Lung (tissue), 12 donors: ENCODE data around the gene STARD13. TPM values are rescaled to one million over a fixed set of nuclear protein-coding genes. Genes with fewer than 3 reads are reported as not detected.

Experiments used
- ATAC-seq: fragments of 200-7000 bp; cut with Tn5 transposase; one replicate; pipeline ENCODE4 v1.9.1; 2020; ENCODE audit warnings: moderate number of reproducible peaks; ENCODE audit not compliant: insufficient read depth, low FRiP score
- DNase-seq, 3 donors: peaks; one replicate each; pipeline ENCODE4 v3.0.0-alpha.2; 2013 to 2017
- H3K27ac ChIP-seq, 2 donors: one replicate each; pipeline ENCODE4 v1.5.1; 2013; ENCODE audit warnings: mild to moderate bottlenecking in 2 of 2, moderate library complexity in 2 of 2, control low read depth in 1 of 2, inconsistent platforms in 1 of 2, low read depth in 1 of 2, low read length in 1 of 2
- H3K27me3 ChIP-seq, 3 donors: one replicate each; pipeline ENCODE4 v1.5.1; 2013; ENCODE audit warnings: low read length in 2 of 3; ENCODE audit not compliant: control insufficient read depth in 3 of 3, insufficient read depth in 3 of 3
- H3K36me3 ChIP-seq, 4 donors: one replicate each; pipeline ENCODE4 v1.5.1; 2013; ENCODE audit warnings: low read length in 4 of 4, mild to moderate bottlenecking in 1 of 4, moderate library complexity in 1 of 4; ENCODE audit not compliant: control insufficient read depth in 4 of 4, insufficient read depth in 4 of 4
- H3K4me1 ChIP-seq, 5 donors: one replicate each; pipeline ENCODE4 v1.5.1; 2013; ENCODE audit warnings: low read length in 5 of 5, mild to moderate bottlenecking in 2 of 5, moderate library complexity in 1 of 5; ENCODE audit not compliant: control insufficient read depth in 5 of 5, insufficient read depth in 5 of 5
- H3K4me3 ChIP-seq: one replicate; pipeline ENCODE4 v1.5.1; 2013; ENCODE audit warnings: mild to moderate bottlenecking, control low read depth, moderate library complexity
- H3K9ac ChIP-seq, 2 donors: one replicate each; pipeline ENCODE4 v1.5.1; 2013; ENCODE audit warnings: low read length in 2 of 2, control low read depth in 1 of 2; ENCODE audit not compliant: insufficient read depth in 1 of 2
- H3K9me3 ChIP-seq, 4 donors: one replicate each; pipeline ENCODE4 v1.5.1; 2013; ENCODE audit warnings: low read length in 3 of 4, mild to moderate bottlenecking in 1 of 4, moderate library complexity in 1 of 4; ENCODE audit not compliant: control insufficient read depth in 4 of 4, insufficient read depth in 3 of 4
- CTCF ChIP-seq: IDR thresholded peaks from 2 replicates; pipeline ENCODE4 v1.5.1; 2012; ENCODE audit warnings: mild to moderate bottlenecking; ENCODE audit errors: control extremely low read depth, extremely low read depth
- WGBS, 2 donors: extraction: QIAGEN DNeasy Blood & Tissue Kit; methylation state at CpG; one replicate each; pipeline ENCODE4 v1.1.7; 2013; 5-methylcytosine and 5-hydroxymethylcytosine counted together
- polyA plus RNA-seq, 2 donors: library from polyadenylated mRNA; stranded (reverse); fragments of 200-250 nt; gene quantifications; one replicate each; pipeline ENCODE4 v1.2.1, GENCODE V29; 2013
- total RNA-seq, 2 donors: library from RNA; depleted of rRNA in 1 of 2; stranded (reverse); fragments of >200 nt in 1 of 2; gene quantifications; one replicate each; pipeline ENCODE4 v1.2.1, GENCODE V29; 2014 to 2021
- donor health status: control.
- donor health status: control.
- donor health status: Bipolar disorder and iron deficiency.
- donor health status: healthy.
- donor health status: DM: yes; HTN: yes; CAD: no.

STARD13 gene
- total and polyA plus RNA-seq, 4 donors: 7.9 to 91.6 (median 29.7) TPM

- H3K4me1 ChIP-seq: peaks cover 1 to 16% (median 14%) of the 10 kb centered on the region in 5 donors
- peaks cover 0 to 4% (median 1%) of the 10 kb centered on the region in 4 donors for H3K9me3 ChIP-seq
- no peaks in the 10 kb centered on the region for H3K27me3 ChIP-seq
- peaks cover 0 to 7% (median 2%) of the 10 kb centered on the region in 4 donors for H3K36me3 ChIP-seq
- H3K4me3 ChIP-seq: no peak overlapping the region
- TF ChIP-seq CTCF: no peak
- DNase-seq: no peak
- no peak overlapping the region for H3K9ac ChIP-seq
- peak overlapping the region in 1 of 2 donors; percentile 63 for H3K27ac ChIP-seq
- ATAC-seq: peak; percentile 63
Observed at GRCh38 chr13:33235078-33235477, 50.5 kb downstream of the STARD13 start.

- DNase-seq: no peak
- ATAC-seq: no peak
- H3K4me1 ChIP-seq: peaks cover 15 to 29% (median 22%) of the 10 kb centered on the region in 5 donors
Observed at GRCh38 chr13:33233547-33233946, 52.0 kb downstream of the STARD13 start.

GRCh38 chr13:33232883-33233282 is 52.7 kb downstream of the STARD13 start:
- no peak for DNase-seq
- WGBS, 2 donors: 85 to 87% methylated on average over 2 of the region's 2 CpGs
- ATAC-seq: no peak
- H3K27ac ChIP-seq: no peak overlapping the region
- H3K4me1 ChIP-seq: peaks cover 15 to 30% (median 25%) of the 10 kb centered on the region in 5 donors
- H3K4me3 ChIP-seq: no peak overlapping the region
- no peak overlapping the region for H3K9ac ChIP-seq
- H3K27me3 ChIP-seq: no peaks in the 10 kb centered on the region
- H3K36me3 ChIP-seq: peaks cover 0 to 3% (median under 1%) of the 10 kb centered on the region in 4 donors
- no peak for TF ChIP-seq CTCF
- peaks cover 0 to 3% (median 0%) of the 10 kb centered on the region in 4 donors for H3K9me3 ChIP-seq

More at GRCh38 chr13:33233547-33233946, 52.0 kb downstream of the STARD13 start:
- WGBS, 2 donors: 74 to 88% methylated on average over 5 of the region's 5 CpGs
- Histone ChIP-seq H3K9ac (no peak overlapping the region), H3K4me3 (no peak overlapping the region), H3K9me3 (peaks cover 0 to 3% (median 0%) of the 10 kb centered on the region in 4 donors), H3K36me3 (peaks cover 0 to 3% (median 2%) of the 10 kb centered on the region in 4 donors), H3K27ac (no peak overlapping the region), H3K27me3 (no peaks in the 10 kb centered on the region)
- no peak for TF ChIP-seq CTCF

- peaks cover 0 to 3% (median 0%) of the 10 kb centered on the region in 4 donors for H3K36me3 ChIP-seq
- 94 to 97% methylated on average over 4 of the region's 4 CpGs for whole genome bisulfite sequencing, 2 donors
- no peak overlapping the region for H3K9ac ChIP-seq
- H3K27me3 ChIP-seq: no peaks in the 10 kb centered on the region
- H3K9me3 ChIP-seq: peaks cover 0 to 3% (median 0%) of the 10 kb centered on the region in 4 donors
- H3K27ac ChIP-seq: peak overlapping the region in 1 of 2 donors; percentile 7
- no peak for DNase-seq
- no peak overlapping the region for H3K4me3 ChIP-seq
- ATAC-seq: no peak
- H3K4me1 ChIP-seq: peaks cover 18 to 33% (median 29%) of the 10 kb centered on the region in 5 donors
- no peak for TF ChIP-seq CTCF
Observed at GRCh38 chr13:33231339-33231738, 54.2 kb downstream of the STARD13 start.
